Measurements from ENCODE around the gene CCL7. TPM values are rescaled to one million over a fixed set of nuclear protein-coding genes. Genes with fewer than 3 reads are reported as not detected.
"Not testable (repeated sequence)": the region's sequence is repeated elsewhere in the genome, so short reads cannot be mapped to it uniquely, and the experiment has no call there.

CCL7 gene
- not detected for polyA plus RNA-seq (ENCODE audit: insufficient read depth in 1 of 5, insufficient read length in 5 of 5, low replicate concordance in 1 of 5)
- long read RNA-seq, donor 1, result 0 reads
- long read RNA-seq, donor 2, result 0 reads
- long read RNA-seq, donor 3, result 0 reads
- long read RNA-seq, donor 4, result 0 reads
- long read RNA-seq, donor 5, result 0 reads
- long read RNA-seq, donor 6, result 0 reads
- long read RNA-seq, donor 7, result 0 reads
- long read RNA-seq, donor 8, result 0 reads

GRCh38 chr17:34269969-34270368 lies at the start of gene CCL7:
CCL7 (plus strand) TSS chr17:34270221; CDS start chr17:34270291, 70 bp downstream.
- no peak for DNase-seq

GRCh38 chr17:34220752-34221395 lies 49.1 kb upstream of the CCL7 start:
- DNase-seq, result no peak

GRCh38 chr17:34221411-34221810 lies 48.6 kb upstream of the CCL7 start:
- DNase-seq, result no peak

- DNase-seq, result no peak
Observed at GRCh38 chr17:34222722-34223497, 47.1 kb upstream of the CCL7 start.

- DNase-seq, result no peak
Observed at GRCh38 chr17:34225046-34225445, 45.0 kb upstream of the CCL7 start.

DNA sequence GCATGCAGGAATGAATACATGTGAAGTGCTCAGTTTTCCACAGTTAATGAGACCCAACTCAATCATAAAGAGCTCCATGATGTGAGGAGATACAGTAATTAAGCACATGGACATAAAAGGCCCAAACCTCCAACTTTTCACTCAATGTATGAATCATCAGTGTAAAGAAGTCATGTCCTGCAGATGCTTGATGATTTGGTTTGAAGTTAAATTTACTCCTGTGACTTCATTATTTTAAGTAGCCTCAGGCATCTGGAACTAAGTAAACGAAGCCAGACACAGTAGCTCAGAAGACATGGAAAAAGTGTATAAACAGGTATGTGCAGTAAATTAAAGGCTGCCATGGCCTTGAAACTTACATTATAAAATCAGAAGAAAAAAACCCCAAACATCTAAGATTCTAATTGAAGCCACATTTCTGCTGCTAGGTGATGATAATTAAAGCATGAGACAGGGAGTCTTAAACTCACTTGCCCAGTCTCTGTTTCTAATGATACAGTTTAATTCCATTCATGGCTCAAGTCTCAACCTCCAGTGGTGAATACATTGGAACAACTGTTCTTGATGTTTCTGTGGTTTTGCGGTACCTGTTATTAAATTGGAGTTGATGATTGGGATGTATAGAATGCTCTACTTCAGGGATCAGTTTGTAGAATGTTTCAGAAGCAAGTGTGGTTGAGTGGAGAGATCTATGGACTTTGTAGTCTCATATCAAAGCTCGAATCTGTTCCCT lies 43.8 kb upstream of the CCL7 start:
- DNase-seq, result no peak

GRCh38 chr17:34226744-34227034 lies 43.3 kb upstream of the CCL7 start:
- no peak for DNase-seq

- not testable (repeated sequence) for DNase-seq
Observed at GRCh38 chr17:34227293-34227692, 42.7 kb upstream of the CCL7 start.

DNA sequence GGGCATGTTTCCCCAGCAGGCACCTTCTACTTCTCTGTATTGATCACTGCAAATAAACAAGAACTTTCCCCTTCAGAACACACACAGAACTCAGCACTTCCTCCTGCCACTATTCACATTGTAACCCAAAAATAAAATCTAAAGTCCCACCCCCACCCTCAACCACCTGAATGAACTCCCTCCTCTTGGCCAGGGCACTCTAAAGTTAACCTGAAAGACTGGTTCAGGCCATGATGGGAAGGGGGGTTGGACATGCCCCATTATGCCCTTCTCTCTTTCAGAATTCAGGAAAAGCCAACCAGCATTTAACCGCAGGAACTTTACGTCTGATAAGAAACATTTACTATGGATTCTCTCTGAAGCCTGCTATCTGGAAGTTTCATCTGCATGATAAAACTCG lies 42.3 kb upstream of the CCL7 start:
- no peak for DNase-seq

DNA sequence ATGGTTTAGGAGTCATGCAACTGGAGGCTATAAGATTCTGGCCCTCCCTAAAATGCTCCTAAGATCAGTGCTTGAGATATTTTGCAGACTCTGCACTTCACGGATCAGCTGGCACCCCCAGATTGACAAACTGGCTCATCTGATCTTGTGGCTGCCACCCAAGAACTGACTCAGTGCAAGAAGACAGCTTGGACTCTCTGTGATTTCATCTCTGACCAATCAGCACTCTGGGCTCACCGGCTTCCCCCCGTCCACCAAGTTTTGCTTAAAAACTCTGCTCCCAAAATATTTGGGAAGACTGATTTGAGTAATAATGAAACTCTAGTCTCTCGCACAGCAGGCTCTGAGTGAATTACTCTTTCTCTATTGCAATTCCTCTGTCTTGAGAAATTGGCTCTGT lies 41.2 kb upstream of the CCL7 start:
- no peak for DNase-seq

GRCh38 chr17:34230342-34230741 lies 39.7 kb upstream of the CCL7 start:
- no peak for DNase-seq

DNA sequence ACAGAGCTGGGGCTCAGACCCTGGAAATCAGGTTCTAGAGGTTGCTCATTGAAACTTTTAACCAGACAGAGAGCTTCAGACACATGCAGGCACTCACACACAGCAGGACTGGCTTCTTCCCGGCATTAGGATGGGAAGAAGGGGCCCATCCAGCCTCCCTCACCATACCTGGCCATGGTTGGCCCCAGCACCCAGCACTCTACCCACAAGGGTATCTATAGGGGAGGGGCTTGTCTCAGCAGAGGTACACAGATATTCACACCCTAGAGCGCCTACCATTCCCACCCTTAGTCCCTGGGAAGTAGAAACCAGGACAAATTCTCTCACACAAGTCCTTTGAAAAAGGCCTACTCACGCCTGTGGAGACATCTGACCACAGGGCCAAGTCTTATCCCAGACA lies 35.4 kb upstream of the CCL7 start:
- DNase-seq, result no peak

- DNase-seq, result no peak
Observed at GRCh38 chr17:34235389-34236028, 34.5 kb upstream of the CCL7 start.

GRCh38 chr17:34236281-34236892 lies 33.6 kb upstream of the CCL7 start:
- no peak for DNase-seq

DNA sequence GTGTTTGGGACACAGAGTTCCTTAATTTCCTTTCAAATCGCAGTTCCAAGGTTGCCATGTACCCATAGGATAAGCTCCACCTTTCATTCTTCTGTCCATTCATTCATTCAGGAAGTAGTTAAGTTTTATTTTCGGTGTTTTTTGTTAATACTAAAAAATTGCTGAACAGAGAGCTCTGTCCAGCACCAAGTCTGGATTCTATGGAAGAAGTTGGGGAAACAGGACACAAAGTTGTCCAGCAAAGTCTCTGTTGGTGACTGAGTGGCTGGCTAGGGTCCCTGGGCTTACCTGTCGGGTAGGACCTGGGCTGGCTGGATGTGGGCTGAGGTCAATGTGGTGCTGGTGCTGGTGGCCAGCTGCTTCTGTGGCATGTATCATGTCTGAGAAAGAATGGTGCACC lies 32.6 kb upstream of the CCL7 start:
- no peak for DNase-seq

GRCh38 chr17:34241062-34241461 lies 29.0 kb upstream of the CCL7 start:
- peak; percentile 69 to 72 for DNase-seq

DNA sequence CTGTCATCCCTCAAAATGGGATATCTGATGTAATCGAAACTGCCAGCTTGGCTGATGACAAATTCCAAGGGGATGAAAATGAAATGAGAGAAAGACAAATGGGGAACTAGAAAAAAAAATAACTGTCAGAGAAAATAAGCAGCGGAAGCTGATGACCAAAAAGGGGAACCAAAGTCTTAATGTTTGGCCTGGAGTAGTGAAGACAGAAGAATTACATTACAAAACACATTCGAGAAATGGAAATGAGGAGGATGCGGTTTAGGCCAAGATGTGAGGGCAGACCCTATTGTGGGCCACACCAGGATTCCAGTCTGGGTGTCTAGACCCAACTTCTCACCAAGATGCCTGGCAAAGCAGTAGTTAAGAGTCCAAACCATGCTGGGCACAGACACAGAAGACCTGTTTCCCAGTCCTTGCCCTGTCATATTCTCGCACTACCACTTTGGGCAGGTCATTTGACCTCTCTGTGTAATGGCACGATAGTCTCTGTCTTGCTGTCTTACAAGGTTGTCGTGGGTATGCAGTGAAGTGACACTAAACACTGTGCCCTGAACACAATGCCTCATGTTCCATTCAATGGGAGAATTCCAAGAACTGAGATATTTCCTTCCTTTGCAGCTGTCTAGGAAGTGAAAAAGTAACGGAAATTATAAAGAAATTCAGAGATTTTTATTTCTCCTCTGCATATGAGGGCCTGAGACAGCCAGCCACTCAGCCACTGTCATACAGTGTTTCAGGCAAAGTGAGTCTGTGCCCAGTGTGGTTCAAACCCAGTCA lies 27.2 kb upstream of the CCL7 start:
- DNase-seq, result no peak

DNA sequence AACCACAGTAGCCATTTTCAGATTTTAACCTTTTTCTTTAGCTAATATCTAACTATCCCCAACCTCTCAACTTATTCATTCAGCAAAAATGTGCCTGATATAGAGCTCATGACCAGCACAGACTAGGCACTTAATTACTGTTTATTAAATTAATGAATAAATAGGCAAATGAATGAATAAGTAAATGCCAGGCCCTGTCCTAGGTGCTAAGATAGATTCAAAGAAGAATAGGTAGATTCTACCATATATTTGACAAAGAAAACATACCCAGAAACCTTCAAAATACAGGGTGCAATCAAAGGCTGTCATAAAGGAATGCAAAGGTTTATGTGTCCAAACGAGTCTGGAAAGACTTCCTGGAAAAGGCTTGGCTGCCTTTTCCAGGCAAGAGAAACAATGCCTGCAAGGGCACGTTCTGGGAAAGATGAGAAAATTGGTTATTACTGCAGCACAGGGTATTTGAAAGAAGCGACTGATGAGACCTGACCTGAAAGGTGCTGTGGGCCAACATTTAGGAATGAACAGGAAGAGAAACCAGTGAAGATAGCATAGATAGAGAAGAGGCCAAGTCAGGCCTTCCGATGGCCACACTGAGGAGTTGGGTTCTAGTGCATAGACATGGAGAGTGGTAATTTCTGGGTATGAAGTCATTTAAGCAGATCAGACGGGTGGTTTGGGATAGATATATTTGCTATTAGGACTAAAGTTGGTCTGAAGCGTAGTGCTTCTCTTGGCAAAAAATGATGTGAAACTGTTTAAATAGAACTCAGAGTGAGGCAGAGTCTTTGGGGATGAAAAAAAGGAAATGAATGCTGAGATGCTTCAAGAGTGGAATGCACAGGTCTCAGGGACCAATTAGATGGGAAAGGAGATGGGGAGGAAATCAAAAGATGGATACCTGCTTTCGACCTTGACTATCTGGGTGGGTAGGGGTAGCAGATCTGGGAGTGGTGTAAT lies 26.4 kb upstream of the CCL7 start:
- no peak for DNase-seq

GRCh38 chr17:34245351-34245905 lies 24.6 kb upstream of the CCL7 start:
- no peak for DNase-seq
